ENCODE data around the gene POLK. TPM values are rescaled to one million over a fixed set of nuclear protein-coding genes. Genes with fewer than 3 reads are reported as not detected.

POLK gene
- total RNA-seq, 1 experiment from 2014 or later = 7.5 TPM

DNA sequence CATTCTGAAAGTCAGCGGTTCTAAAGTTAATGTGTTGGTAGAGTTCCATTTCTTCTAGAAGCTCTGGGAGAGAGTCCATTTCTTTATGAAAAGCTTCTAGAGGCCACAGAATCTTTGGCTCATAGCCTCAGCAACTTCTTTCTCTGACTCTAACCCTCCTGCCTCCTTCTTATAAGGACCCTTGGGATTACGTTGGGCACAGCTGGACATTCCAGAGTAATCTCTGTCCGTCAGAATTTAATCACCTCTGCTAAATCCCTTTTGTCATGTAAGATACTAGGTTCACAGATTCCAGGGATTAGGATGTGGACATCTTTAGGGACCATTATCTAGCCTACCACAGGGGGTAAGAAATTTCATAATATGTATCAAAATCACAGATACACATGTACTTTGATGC is 77.0 kb downstream of the POLK start:
- TF ChIP-seq, protein P1, sequence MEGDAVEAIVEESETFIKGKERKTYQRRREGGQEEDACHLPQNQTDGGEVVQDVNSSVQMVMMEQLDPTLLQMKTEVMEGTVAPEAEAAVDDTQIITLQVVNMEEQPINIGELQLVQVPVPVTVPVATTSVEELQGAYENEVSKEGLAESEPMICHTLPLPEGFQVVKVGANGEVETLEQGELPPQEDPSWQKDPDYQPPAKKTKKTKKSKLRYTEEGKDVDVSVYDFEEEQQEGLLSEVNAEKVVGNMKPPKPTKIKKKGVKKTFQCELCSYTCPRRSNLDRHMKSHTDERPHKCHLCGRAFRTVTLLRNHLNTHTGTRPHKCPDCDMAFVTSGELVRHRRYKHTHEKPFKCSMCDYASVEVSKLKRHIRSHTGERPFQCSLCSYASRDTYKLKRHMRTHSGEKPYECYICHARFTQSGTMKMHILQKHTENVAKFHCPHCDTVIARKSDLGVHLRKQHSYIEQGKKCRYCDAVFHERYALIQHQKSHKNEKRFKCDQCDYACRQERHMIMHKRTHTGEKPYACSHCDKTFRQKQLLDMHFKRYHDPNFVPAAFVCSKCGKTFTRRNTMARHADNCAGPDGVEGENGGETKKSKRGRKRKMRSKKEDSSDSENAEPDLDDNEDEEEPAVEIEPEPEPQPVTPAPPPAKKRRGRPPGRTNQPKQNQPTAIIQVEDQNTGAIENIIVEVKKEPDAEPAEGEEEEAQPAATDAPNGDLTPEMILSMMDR (IDR thresholded peaks at IDR 0.05; ENCODE audit: insufficient read depth in 1 of 2, low read depth in 1 of 2, low read length in 1 of 2, severe bottlenecking in 1 of 2, unreplicated experiment in 1 of 2) = no peak
- H3K4me1 Mint-ChIP-seq (ENCODE audit: low read depth, unreplicated experiment) = no peaks in the 10 kb centered on the region
- H3K27ac Mint-ChIP-seq (ENCODE audit: unreplicated experiment) = no peak overlapping the region
- Histone ChIP-seq H3K27me3 (replicated peaks; ENCODE audit: control insufficient read depth, insufficient read depth, low read length) (no peaks in the 10 kb centered on the region), H3K9me3 (no peaks in the 10 kb centered on the region), H3K36me3 (ENCODE audit: control insufficient read depth, insufficient read depth, low read length) (no peaks in the 10 kb centered on the region), H3K4me1 (no peaks in the 10 kb centered on the region), H3K4me3 (ENCODE audit: low read depth, low read length) (no peak overlapping the region)
- no TSS peak for BruUV-seq (replicated peaks)
- intact Hi-C loops (cut with micrococcal nuclease; ENCODE audit: unreplicated experiment) = no loop called here
- no peaks in the 10 kb centered on the region for H3K27me3 Mint-ChIP-seq (ENCODE audit: insufficient read depth, unreplicated experiment)
- H3K36me3 Mint-ChIP-seq (ENCODE audit: insufficient read depth, unreplicated experiment) = peaks cover 5% of the 10 kb centered on the region
- ChIA-PET CTCF (no interaction called here), POLR2A (no interaction called here)
- no peak overlapping the region for H3K4me3 Mint-ChIP-seq (ENCODE audit: unreplicated experiment)
- no peak for DNase-seq
- no peaks in the 10 kb centered on the region for H3K9me3 Mint-ChIP-seq (ENCODE audit: unreplicated experiment)

DNA sequence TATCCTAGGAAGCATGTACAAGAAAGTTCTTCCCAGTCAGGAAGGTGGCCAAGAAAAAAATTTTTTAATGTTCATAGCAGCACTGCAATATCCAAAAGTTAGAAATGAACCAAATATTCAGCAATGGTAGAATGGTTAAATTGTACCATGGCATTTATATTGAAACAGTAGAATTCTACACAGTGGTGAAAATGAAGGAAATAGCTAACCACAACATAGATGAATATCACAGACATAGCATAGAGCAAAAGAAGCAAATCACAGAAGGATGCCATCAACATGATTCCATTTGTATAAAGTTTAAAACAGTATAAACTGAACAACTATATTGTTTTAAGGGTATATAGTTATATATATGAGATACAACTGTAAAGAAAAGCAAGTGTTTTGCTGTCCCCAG is 88.8 kb downstream of the POLK start:
- H3K27me3 Mint-ChIP-seq (ENCODE audit: insufficient read depth, unreplicated experiment) = no peaks in the 10 kb centered on the region

DNA sequence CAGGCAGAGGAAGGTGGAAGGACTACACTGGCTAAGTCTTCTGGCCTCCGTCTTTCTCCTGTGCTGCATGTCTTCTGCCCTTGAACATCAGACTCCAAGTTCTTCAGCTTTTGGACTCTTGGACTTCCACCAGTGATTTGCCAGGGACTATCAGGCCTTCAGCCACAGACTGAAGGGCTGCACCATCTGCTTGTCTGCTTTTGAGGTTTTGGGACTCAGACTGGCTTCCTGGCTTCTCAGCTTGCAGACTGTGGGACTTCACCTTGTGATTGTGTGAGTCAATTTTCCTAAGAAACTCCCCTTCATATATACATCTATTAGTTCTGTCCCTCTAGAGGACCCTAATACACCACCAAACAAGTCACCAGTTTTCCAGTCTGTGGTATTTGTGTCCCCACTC is 89.9 kb downstream of the POLK start:
- Mint-ChIP-seq H3K27ac (ENCODE audit: unreplicated experiment) (no peak overlapping the region), H3K4me1 (ENCODE audit: low read depth, unreplicated experiment) (peaks cover 15% of the 10 kb centered on the region), H3K9me3 (ENCODE audit: unreplicated experiment) (no peaks in the 10 kb centered on the region), H3K27me3 (ENCODE audit: insufficient read depth, unreplicated experiment) (no peaks in the 10 kb centered on the region), H3K4me3 (ENCODE audit: unreplicated experiment) (no peak overlapping the region), H3K36me3 (ENCODE audit: insufficient read depth, unreplicated experiment) (no peaks in the 10 kb centered on the region)
- H3K9me3 ChIP-seq = no peaks in the 10 kb centered on the region
- CTCF ChIA-PET = no interaction called here
- H3K36me3 ChIP-seq (ENCODE audit: control insufficient read depth, insufficient read depth, low read length) = no peaks in the 10 kb centered on the region; the same call in 1 of the 2 replicates
- POLR2A ChIA-PET = no interaction called here
- peaks cover 19% of the 10 kb centered on the region; the same call in 1 of the 2 replicates for H3K4me1 ChIP-seq
- TF ChIP-seq, protein P1 (IDR thresholded peaks at IDR 0.05; ENCODE audit: insufficient read depth in 1 of 2, low read depth in 1 of 2, low read length in 1 of 2, severe bottlenecking in 1 of 2, unreplicated experiment in 1 of 2) = no peak
- no peaks in the 10 kb centered on the region for H3K27me3 ChIP-seq (replicated peaks; ENCODE audit: control insufficient read depth, insufficient read depth, low read length)
- DNase-seq = no peak
- intact Hi-C loops (cut with micrococcal nuclease; ENCODE audit: unreplicated experiment) = no loop called here
- no TSS peak for BruUV-seq (replicated peaks)
- no peak overlapping the region for H3K4me3 ChIP-seq (ENCODE audit: low read depth, low read length)

More for the DNA sequence above, 88.8 kb downstream of the POLK start:
- CTCF ChIA-PET = no interaction called here
- no TSS peak for BruUV-seq (replicated peaks)
- H3K4me1 Mint-ChIP-seq (ENCODE audit: low read depth, unreplicated experiment) = peaks cover 15% of the 10 kb centered on the region
- H3K36me3 ChIP-seq (ENCODE audit: control insufficient read depth, insufficient read depth, low read length) = no peaks in the 10 kb centered on the region; the same call in 1 of the 2 replicates
- H3K9me3 ChIP-seq = no peaks in the 10 kb centered on the region
- H3K27me3 ChIP-seq (replicated peaks; ENCODE audit: control insufficient read depth, insufficient read depth, low read length) = no peaks in the 10 kb centered on the region
- H3K4me3 Mint-ChIP-seq (ENCODE audit: unreplicated experiment) = no peak overlapping the region
- H3K4me1 ChIP-seq = peaks cover 21% of the 10 kb centered on the region; the same call in 1 of the 2 replicates
- intact Hi-C loops (cut with micrococcal nuclease; ENCODE audit: unreplicated experiment) = no loop called here
- H3K4me3 ChIP-seq (ENCODE audit: low read depth, low read length) = no peak overlapping the region
- TF ChIP-seq, protein P1 (IDR thresholded peaks at IDR 0.05; ENCODE audit: insufficient read depth in 1 of 2, low read depth in 1 of 2, low read length in 1 of 2, severe bottlenecking in 1 of 2, unreplicated experiment in 1 of 2) = no peak
- no peak overlapping the region for H3K27ac Mint-ChIP-seq (ENCODE audit: unreplicated experiment)
- DNase-seq = no peak
- POLR2A ChIA-PET = no interaction called here
- no peaks in the 10 kb centered on the region for H3K36me3 Mint-ChIP-seq (ENCODE audit: insufficient read depth, unreplicated experiment)
- no peaks in the 10 kb centered on the region for H3K9me3 Mint-ChIP-seq (ENCODE audit: unreplicated experiment)

Data from Caco-2 (cell line).